ENCODE data around the gene CCDC33. TPM values are rescaled to one million over a fixed set of nuclear protein-coding genes. Genes with fewer than 3 reads are reported as not detected.

The CCDC33 gene
- total RNA-seq, 1 experiment from 2014 or later: 10.6 TPM

DNA sequence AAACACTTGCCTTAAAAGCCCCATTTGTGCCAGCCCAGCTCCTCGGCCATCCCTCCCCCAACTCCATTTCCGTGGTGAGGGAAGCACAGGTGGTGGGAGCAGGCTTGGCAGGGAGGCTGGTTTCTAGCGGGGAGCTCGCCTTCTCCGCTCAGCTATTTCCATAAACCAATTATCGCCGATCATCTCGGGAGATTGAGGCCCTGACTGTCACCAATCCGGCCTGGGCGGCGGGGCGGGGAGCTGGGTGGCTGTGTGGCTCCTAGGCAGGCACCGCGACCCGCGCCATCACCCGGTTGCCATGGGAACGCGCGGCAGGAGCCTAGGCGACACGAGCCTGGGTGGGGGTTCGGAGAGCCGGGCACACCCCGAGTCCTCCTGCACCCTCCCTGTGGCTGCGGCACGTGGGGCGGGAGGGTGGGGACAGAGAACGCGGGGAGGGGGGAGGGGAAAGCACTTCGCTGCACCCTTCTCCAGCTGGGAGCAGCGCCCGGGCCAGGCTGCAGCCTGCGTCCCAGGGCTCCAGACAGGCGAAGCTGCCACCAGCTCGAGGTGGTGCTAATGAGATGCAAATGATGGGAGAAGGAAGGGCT lies 9.3 kb downstream of the CCDC33 start:
- peaks cover 28% of the 10 kb centered on the region for H3K27me3 Mint-ChIP-seq (ENCODE audit: low read depth)
- H3K4me1 Mint-ChIP-seq: peaks cover 32% of the 10 kb centered on the region
- ATAC-seq (peak; percentile 81), DNase-seq (ENCODE audit: low spot score) (peak; percentile 69)
- no peak overlapping the region for H3K27ac Mint-ChIP-seq
- ChIA-PET POLR2A (interaction anchor here (1.4 kb wide), 1 partner anchor 43 kb away, joined by 3 read pairs; the partner anchor contains the start of gene STRA6), CTCF (interaction anchor here (0.7 to 2.1 kb wide), 14 partner anchors 10 to 281 kb away, joined by 3 to 12 read pairs (median 5); partner anchors contain the start of gene STRA6)
- TF ChIP-seq NFYB (CRISPR knock-in tag; conservative IDR thresholded peaks at IDR 0.05; ENCODE audit: low read depth) (no peak), CREB1 (CRISPR knock-in tag; IDR thresholded peaks at IDR 0.05) (no peak), TP53 (CRISPR knock-in tag; IDR thresholded peaks at IDR 0.05) (no peak), CDX4 (CRISPR knock-in tag; IDR thresholded peaks at IDR 0.05; ENCODE audit: borderline replicate concordance) (no peak), EMX1 (CRISPR knock-in tag; IDR thresholded peaks at IDR 0.05) (no peak), PRRX2 (CRISPR knock-in tag; IDR thresholded peaks at IDR 0.05) (no peak), ATF2 (CRISPR knock-in tag; IDR thresholded peaks at IDR 0.05; ENCODE audit: borderline replicate concordance, low read depth) (no peak)
- TF ChIP-seq, protein P1, sequence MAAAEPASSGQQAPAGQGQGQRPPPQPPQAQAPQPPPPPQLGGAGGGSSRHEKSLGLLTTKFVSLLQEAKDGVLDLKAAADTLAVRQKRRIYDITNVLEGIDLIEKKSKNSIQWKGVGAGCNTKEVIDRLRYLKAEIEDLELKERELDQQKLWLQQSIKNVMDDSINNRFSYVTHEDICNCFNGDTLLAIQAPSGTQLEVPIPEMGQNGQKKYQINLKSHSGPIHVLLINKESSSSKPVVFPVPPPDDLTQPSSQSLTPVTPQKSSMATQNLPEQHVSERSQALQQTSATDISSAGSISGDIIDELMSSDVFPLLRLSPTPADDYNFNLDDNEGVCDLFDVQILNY (CRISPR knock-in tag; IDR thresholded peaks at IDR 0.05): no peak
- H3K36me3 Mint-ChIP-seq: no peaks in the 10 kb centered on the region
- H3K4me3 Mint-ChIP-seq: peak overlapping the region; percentile 59
- no peaks in the 10 kb centered on the region for H3K9me3 Mint-ChIP-seq

DNA sequence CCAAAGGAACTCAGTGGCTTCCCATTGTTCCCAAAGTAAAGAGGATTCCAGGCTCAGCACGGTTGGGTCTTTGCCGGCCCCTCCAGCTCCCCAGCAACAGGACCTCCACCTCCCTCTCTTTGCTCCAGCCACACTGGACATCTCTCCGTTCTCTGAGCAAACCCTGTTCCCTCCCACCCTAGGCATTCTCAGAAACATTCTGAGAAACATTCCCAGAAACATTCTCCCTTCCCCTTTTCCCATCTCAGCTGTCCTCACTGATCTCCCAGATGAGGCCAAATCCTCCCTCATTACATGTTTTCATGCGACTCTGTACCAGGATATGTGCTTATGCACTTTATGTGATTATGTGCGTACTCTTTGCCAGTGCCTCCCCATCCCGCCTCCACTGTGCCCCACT lies 14.1 kb downstream of the CCDC33 start:
- Mint-ChIP-seq H3K36me3 (no peaks in the 10 kb centered on the region), H3K4me3 (no peak overlapping the region), H3K27me3 (ENCODE audit: low read depth) (peaks cover 13% of the 10 kb centered on the region), H3K9me3 (no peaks in the 10 kb centered on the region), H3K27ac (no peak overlapping the region), H3K4me1 (peaks cover 13% of the 10 kb centered on the region)
- ATAC-seq: no peak
- TF ChIP-seq, protein P2, sequence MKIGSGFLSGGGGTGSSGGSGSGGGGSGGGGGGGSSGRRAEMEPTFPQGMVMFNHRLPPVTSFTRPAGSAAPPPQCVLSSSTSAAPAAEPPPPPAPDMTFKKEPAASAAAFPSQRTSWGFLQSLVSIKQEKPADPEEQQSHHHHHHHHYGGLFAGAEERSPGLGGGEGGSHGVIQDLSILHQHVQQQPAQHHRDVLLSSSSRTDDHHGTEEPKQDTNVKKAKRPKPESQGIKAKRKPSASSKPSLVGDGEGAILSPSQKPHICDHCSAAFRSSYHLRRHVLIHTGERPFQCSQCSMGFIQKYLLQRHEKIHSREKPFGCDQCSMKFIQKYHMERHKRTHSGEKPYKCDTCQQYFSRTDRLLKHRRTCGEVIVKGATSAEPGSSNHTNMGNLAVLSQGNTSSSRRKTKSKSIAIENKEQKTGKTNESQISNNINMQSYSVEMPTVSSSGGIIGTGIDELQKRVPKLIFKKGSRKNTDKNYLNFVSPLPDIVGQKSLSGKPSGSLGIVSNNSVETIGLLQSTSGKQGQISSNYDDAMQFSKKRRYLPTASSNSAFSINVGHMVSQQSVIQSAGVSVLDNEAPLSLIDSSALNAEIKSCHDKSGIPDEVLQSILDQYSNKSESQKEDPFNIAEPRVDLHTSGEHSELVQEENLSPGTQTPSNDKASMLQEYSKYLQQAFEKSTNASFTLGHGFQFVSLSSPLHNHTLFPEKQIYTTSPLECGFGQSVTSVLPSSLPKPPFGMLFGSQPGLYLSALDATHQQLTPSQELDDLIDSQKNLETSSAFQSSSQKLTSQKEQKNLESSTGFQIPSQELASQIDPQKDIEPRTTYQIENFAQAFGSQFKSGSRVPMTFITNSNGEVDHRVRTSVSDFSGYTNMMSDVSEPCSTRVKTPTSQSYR (CRISPR knock-in tag; IDR thresholded peaks at IDR 0.05): no peak
- TF ChIP-seq CREM (CRISPR knock-in tag; IDR thresholded peaks at IDR 0.05) (no peak), ZNF416 (CRISPR knock-in tag; IDR thresholded peaks at IDR 0.05) (no peak), ZNF317 (CRISPR knock-in tag; IDR thresholded peaks at IDR 0.05; ENCODE audit: borderline replicate concordance, low read depth) (no peak), ELF4 (CRISPR knock-in tag; IDR thresholded peaks at IDR 0.05; ENCODE audit: low read depth) (no peak), TP53 (CRISPR knock-in tag; IDR thresholded peaks at IDR 0.05) (no peak), KAT7 (CRISPR knock-in tag; IDR thresholded peaks at IDR 0.05; ENCODE audit: borderline replicate concordance) (no peak), FOXJ3 (CRISPR knock-in tag; IDR thresholded peaks at IDR 0.05; ENCODE audit: borderline replicate concordance) (no peak)
- no peak for DNase-seq (ENCODE audit: low spot score)
- ChIA-PET CTCF (no interaction called here), POLR2A (interaction anchor here (1.6 kb wide), 1 partner anchor 14 kb away, joined by 4 read pairs; no protein-coding TSS in a partner anchor)

DNA sequence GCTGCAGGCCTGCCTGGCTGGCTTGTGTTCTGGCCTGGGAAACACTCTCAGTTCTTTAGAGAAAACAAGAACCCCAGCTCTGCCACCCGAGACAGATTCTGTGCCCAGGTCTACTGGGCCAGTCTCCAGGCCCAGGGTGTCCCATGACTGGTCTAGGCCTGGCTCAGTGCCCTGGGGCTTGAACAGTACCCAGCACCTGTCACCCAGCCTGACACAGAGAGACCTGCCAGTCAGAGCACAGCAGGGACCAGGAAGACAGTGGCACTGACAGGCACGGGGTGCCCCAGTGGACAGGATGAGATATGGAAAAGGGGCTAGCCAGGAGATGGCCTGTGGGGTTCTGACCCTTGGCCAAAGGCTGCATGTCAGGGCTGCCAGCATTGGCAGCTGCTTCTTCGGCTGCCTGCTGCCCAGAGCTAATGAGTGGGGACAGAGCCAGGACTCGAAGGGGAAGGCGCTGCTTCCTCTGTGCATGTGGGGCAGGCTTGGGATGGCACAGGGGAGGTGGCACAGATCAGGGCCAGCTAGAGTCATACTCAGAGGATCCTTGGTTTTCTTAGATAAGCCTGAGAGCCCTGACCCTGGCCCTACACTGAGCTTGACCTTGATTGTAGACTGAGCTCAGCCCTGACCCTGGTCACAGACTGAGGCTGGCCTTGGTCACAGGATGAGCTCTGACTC lies 15.1 kb downstream of the CCDC33 start:
- ATAC-seq: no peak
- no peaks in the 10 kb centered on the region for H3K36me3 Mint-ChIP-seq
- H3K9me3 Mint-ChIP-seq: no peaks in the 10 kb centered on the region
- H3K4me1 Mint-ChIP-seq: peaks cover 8% of the 10 kb centered on the region
- POLR2A ChIA-PET: interaction anchor here (1.6 kb wide), 1 partner anchor 13 kb away, joined by 4 read pairs; no protein-coding TSS in a partner anchor
- DNase-seq (ENCODE audit: low spot score): no peak
- CTCF ChIA-PET: interaction anchor here (0.9 to 1.5 kb wide), 4 partner anchors 49 to 117 kb away, joined by 3 to 4 read pairs (median 4); partner anchors contain the start of gene STRA6
- H3K4me3 Mint-ChIP-seq: no peak overlapping the region
- H3K27ac Mint-ChIP-seq: no peak overlapping the region
- H3K27me3 Mint-ChIP-seq (ENCODE audit: low read depth): peaks cover 6% of the 10 kb centered on the region
- no peak for TF ChIP-seq TEAD4 (CRISPR knock-in tag; IDR thresholded peaks at IDR 0.05)
- TF ChIP-seq NR2C2 (CRISPR knock-in tag; IDR thresholded peaks at IDR 0.05): no peak
- TF ChIP-seq MXD4 (CRISPR knock-in tag; IDR thresholded peaks at IDR 0.05; ENCODE audit: borderline replicate concordance): no peak
- TF ChIP-seq ZNF121 (CRISPR knock-in tag; IDR thresholded peaks at IDR 0.05): no peak
- no peak for TF ChIP-seq ZNF232 (CRISPR knock-in tag; IDR thresholded peaks at IDR 0.05)
- no peak for TF ChIP-seq CBFB (CRISPR knock-in tag; IDR thresholded peaks at IDR 0.05; ENCODE audit: low read depth)
- no peak for TF ChIP-seq RELA (CRISPR knock-in tag; IDR thresholded peaks at IDR 0.05; ENCODE audit: borderline replicate concordance)
- TF ChIP-seq GRHL2 (CRISPR knock-in tag; IDR thresholded peaks at IDR 0.05; ENCODE audit: insufficient replicate concordance, severe bottlenecking): no peak
- no peak for TF ChIP-seq OVOL2 (CRISPR knock-in tag; IDR thresholded peaks at IDR 0.05; ENCODE audit: borderline replicate concordance)
- TF ChIP-seq ESRRA (CRISPR knock-in tag; IDR thresholded peaks at IDR 0.05; ENCODE audit: borderline replicate concordance): no peak
- TF ChIP-seq ERG (CRISPR knock-in tag; IDR thresholded peaks at IDR 0.05): no peak

All from WTC11 (cell line).